ENCODE data around the gene OBSCN. TPM values are rescaled to one million over a fixed set of nuclear protein-coding genes. Genes with fewer than 3 reads are reported as not detected.
"Not testable (repeated sequence)": the region's sequence is repeated elsewhere in the genome, so short reads cannot be mapped to it uniquely, and the experiment has no call there.

OBSCN gene
- total RNA-seq, 1 donor from 2014 or later: 39.4 TPM

DNA sequence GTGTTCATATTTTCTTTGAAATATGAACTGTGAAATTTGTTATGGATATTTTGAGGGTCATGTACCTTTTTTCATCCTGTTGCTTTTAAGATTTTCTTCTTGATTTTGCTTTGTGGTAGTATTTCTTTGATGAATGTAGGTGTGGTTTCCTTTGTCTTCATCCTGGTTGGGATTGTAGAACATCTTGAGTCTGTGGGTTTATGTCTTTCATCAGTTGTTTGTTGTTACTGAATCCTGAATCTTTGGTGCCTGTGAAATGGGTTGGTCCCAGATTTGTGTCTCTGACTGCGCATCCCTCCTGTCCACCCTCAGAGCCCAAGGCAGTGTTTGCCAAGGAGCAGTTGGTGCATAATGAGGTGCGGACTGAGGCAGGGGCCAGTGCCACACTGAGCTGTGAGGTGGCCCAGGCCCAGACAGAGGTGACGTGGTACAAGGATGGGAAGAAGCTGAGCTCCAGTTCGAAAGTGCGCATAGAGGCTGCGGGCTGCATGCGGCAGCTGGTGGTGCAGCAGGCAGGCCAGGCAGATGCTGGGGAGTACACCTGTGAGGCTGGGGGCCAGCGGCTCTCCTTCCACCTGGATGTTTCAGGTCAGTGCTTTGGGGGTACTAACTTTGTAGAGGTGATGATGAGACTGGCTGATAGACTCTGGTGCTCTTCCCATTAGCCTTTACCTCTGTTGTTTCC, 38.5 kb downstream of the OBSCN start:
- H3K4me1 ChIP-seq: no peaks in the 10 kb centered on the region
- DNase-seq (no peak), ATAC-seq (no peak)
- intact Hi-C loops (cut with DNase I): no loop called here
- no peaks in the 10 kb centered on the region for H3K27me3 ChIP-seq
- TF ChIP-seq, protein P1, sequence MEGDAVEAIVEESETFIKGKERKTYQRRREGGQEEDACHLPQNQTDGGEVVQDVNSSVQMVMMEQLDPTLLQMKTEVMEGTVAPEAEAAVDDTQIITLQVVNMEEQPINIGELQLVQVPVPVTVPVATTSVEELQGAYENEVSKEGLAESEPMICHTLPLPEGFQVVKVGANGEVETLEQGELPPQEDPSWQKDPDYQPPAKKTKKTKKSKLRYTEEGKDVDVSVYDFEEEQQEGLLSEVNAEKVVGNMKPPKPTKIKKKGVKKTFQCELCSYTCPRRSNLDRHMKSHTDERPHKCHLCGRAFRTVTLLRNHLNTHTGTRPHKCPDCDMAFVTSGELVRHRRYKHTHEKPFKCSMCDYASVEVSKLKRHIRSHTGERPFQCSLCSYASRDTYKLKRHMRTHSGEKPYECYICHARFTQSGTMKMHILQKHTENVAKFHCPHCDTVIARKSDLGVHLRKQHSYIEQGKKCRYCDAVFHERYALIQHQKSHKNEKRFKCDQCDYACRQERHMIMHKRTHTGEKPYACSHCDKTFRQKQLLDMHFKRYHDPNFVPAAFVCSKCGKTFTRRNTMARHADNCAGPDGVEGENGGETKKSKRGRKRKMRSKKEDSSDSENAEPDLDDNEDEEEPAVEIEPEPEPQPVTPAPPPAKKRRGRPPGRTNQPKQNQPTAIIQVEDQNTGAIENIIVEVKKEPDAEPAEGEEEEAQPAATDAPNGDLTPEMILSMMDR (IDR thresholded peaks at IDR 0.05): no peak
- no peak overlapping the region for H3K27ac ChIP-seq
- peaks cover 16% of the 10 kb centered on the region for H3K36me3 ChIP-seq
- H3K4me3 ChIP-seq: no peak overlapping the region
- peaks cover 23% of the 10 kb centered on the region for H3K9me3 ChIP-seq

DNA sequence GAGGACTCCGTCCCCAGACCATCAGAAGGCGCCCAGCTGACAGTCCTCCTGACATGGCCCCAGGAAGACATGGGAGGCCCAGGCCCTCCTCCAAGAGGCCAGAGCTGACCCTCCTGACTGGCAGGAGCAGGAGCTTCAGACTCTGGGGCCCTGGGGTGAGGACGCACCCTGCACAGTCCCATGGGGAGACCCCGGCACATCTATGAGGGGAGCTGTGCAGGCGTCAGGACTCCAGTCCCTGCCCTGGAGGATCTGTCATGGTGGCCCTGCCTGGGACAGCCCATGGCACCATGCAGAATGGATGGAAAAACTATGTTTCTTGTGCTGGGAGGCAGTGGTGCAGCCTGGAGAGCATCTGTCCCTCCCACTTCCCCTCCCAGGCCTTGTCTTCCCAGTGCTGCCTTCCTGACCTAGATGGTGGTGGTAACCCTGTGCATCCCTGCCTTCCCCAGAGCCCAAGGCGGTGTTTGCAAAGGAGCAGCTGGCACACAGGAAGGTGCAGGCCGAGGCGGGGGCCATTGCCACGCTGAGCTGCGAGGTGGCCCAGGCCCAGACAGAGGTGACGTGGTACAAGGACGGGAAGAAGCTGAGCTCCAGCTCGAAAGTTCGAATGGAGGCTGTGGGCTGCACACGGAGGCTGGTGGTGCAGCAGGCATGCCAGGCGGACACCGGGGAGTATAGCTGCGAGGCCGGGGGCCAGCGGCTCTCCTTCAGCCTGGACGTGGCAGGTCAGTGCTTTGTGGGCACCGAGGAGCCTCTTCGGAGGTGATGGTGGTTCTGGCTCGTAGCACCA, 41.9 kb downstream of the OBSCN start:
- DNase-seq (no peak), ATAC-seq (peak; percentile 39)
- H3K9me3 ChIP-seq: peaks cover 11% of the 10 kb centered on the region
- peaks cover 16% of the 10 kb centered on the region for H3K36me3 ChIP-seq
- no peak overlapping the region for H3K4me3 ChIP-seq
- H3K4me1 ChIP-seq: no peaks in the 10 kb centered on the region
- H3K27me3 ChIP-seq: no peaks in the 10 kb centered on the region
- TF ChIP-seq, protein P1 (IDR thresholded peaks at IDR 0.05): no peak
- H3K27ac ChIP-seq: no peak overlapping the region
- intact Hi-C loops (cut with DNase I): no loop called here

DNA sequence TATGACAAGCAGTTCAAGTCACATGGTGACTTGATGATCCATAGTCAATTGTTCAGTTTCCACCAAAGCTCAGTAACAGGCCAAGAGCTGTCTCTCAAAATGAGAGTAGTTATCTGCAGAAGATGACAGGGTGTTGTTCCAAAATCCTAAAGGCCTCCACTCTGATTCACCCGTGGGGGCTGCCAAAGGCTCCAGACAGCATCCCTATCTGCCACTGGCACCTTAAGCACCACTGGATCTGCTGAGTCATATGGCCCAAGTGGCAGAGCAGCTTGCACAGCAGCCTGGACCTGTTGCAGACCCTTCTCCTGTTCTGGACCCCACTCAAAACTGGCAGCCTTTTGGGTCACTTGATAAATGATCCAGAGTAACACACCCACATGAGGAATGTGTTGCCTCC, 44.6 kb downstream of the OBSCN start:
- DNase-seq; intact Hi-C loops (cut with DNase I); H3K27me3 ChIP-seq; H3K4me1 ChIP-seq; H3K27ac ChIP-seq; H3K9me3 ChIP-seq; H3K4me3 ChIP-seq; ATAC-seq: not testable (repeated sequence)
- peaks cover 16% of the 10 kb centered on the region for H3K36me3 ChIP-seq

DNA sequence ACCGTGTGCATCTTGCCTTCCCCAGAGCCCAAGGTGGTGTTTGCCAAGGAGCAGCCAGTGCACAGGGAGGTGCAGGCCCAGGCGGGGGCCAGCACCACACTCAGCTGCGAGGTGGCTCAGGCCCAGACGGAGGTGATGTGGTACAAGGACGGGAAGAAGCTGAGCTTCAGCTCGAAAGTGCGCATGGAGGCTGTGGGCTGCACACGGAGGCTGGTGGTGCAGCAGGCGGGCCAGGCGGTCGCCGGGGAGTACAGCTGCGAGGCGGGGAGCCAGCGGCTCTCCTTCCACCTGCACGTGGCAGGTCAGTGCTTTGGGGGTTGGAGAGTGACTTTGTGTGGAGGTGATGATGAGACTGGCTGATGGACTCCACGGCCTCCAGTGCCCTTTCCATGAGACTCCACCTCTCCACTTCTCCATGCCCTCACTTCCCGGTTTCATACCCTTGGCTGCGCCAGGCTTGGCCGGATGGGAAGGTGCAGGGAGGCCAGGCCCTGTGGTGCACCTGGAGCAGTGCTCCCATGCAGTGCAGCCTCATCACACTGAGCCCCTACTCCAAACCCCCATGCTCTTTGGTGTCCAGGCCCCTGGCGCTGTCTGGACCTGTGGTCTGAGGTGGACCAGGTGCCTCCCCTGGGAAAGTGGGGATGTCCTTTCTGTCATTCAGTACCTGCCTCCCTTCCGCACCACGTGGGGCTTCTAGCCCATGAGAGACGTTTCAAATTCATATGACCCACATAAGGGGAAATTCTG, 49.0 kb downstream of the OBSCN start:
- Histone ChIP-seq H3K9me3 (peaks cover 1% of the 10 kb centered on the region), H3K4me1 (no peaks in the 10 kb centered on the region), H3K27ac (no peak overlapping the region), H3K36me3 (no peaks in the 10 kb centered on the region), H3K27me3 (no peaks in the 10 kb centered on the region), H3K4me3 (no peak overlapping the region)
- ATAC-seq: peak; percentile 36
- DNase-seq: no peak
- TF ChIP-seq, protein P1 (IDR thresholded peaks at IDR 0.05): no peak
- intact Hi-C loops (cut with DNase I): no loop called here

DNA sequence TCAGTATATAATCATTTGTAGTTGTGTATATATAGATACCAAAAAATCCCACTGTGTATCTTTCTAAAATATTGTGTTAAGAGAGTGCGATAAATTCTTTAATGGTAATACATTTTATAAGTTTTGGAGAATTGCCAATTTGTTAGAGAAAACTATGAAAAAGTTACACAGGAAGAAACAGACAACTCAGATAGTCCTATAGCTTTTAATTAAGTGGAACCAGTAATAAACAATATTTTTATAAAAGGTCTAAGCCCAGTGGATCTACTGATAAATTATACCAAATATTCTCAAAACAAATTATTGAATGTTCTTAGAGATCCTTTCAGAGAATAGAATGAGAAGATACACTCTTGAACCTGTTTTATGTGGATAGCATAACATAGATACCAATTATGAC, 50.6 kb downstream of the OBSCN start:
- intact Hi-C loops (cut with DNase I): no loop called here
- H3K9me3 ChIP-seq: peaks cover 5% of the 10 kb centered on the region
- no peak overlapping the region for H3K4me3 ChIP-seq
- ATAC-seq: no peak
- DNase-seq: no peak
- TF ChIP-seq, protein P1 (IDR thresholded peaks at IDR 0.05): no peak
- no peaks in the 10 kb centered on the region for H3K27me3 ChIP-seq
- H3K27ac ChIP-seq: no peak overlapping the region
- H3K36me3 ChIP-seq: no peaks in the 10 kb centered on the region
- no peaks in the 10 kb centered on the region for H3K4me1 ChIP-seq
